Stimulated activated memory B cell treated with anti-CD40 and anti-IgM and Interleukin-4, amounts not matched to agents 10 μg/mL and 1 μg/mL and 100 μg/mL, for 72 hours (primary cell): ENCODE measurements around the gene ERAP2.
"Not testable (repeated sequence)": the region's sequence is repeated elsewhere in the genome, so short reads cannot be mapped to it uniquely, and the experiment has no call there.

Experiments used
- ATAC-seq: fragments of 150-1000 bp; cut with Tn5 transposase; 2 replicates; pipeline ENCODE4 v1.10.0; 2021
- H3K27ac Mint-ChIP-seq: one replicate; pipeline ENCODE4 v1.8.0; 2022; ENCODE audit warnings: mild to moderate bottlenecking, mixed read lengths
- H3K27me3 Mint-ChIP-seq: one replicate; pipeline ENCODE4 v1.8.0; 2022; ENCODE audit warnings: mixed read lengths
- H3K36me3 Mint-ChIP-seq: one replicate; pipeline ENCODE4 v1.8.0; 2022; ENCODE audit warnings: mixed read lengths
- H3K4me1 Mint-ChIP-seq: one replicate; pipeline ENCODE4 v1.8.0; 2022; ENCODE audit warnings: mixed read lengths
- H3K4me3 Mint-ChIP-seq: one replicate; pipeline ENCODE4 v1.8.0; 2022; ENCODE audit warnings: mild to moderate bottlenecking, moderate library complexity, mixed read lengths
- H3K9me3 Mint-ChIP-seq: one replicate; pipeline ENCODE4 v1.8.0; 2022; ENCODE audit warnings: mixed read lengths

ERAP2 gene

DNA sequence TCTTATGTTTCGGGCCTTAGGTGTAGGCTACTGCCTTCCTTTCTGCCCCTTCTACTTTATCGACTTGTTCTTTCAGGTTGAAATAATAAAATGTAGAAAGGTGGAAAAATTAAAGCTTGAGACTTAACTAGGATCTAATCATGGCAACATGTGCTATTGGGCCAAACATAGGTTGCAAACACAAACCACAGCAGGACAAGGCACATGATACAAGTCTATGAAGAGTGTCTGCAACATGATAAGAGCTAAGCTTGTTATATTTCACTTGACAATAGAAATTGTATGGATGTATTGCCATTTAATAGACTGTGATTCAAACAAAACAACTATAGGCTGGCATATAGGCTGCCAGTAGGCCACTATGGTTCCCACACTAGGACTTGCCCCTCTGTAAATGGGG is 1.7 kb upstream of the ERAP2 start:
- Mint-ChIP-seq H3K4me1 (peaks cover 59% of the 10 kb centered on the region), H3K9me3 (no peaks in the 10 kb centered on the region), H3K27me3 (no peaks in the 10 kb centered on the region), H3K4me3 (peak overlapping the region; percentile 3), H3K27ac (peak overlapping the region; percentile 89), H3K36me3 (no peaks in the 10 kb centered on the region)
- no peak for ATAC-seq

DNA sequence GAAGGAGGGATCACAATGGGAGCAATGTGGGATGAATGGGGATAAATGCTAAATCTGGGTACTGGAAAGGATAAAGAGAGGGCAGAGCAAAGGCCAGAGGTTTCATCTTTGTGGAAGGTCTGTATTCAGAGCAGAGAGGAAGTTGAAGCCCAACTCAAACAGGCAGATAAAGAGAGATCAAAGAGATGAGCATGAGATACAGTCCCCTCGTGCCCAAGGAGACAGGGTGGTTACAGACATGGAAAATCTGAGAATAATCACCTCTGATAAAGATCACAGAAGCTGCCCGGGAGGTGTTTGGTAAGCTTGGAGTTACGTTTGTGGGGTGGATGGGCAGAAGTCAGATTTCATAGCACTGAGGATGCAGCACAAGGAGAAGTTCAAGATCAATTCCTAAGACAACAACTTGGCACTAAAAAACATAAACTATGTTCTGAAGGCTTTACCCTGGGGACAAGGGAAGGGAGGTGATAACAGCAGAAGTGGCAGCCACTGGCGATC is 459 bp upstream of the ERAP2 start:
- peak overlapping the region; percentile 89 for H3K27ac Mint-ChIP-seq
- no peak for ATAC-seq

DNA sequence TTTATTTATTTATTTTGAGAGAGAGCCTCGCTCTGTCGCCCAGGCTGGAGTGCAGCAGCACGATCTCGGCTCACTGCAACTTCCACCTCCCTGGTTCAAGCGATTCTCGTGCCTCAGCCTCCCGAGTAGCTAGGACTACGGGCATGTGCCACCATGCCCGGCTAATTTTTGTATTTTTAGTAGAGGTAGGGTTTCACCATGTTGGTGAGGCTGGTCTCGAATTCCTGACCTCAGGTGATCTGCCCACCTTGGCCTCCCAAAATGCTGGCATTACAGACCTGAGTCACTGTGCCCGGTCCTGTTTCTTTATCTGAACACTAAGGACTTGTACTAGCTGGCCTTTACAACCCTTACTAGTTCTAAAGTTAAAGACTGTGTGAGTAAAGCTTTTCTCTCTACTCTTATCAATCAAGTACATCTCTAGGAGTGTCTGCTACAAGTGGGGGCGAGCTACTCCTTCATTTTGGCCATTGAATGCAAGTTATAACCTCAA is 723 bp downstream of the ERAP2 start:
- not testable (repeated sequence) for ATAC-seq, H3K9me3 Mint-ChIP-seq, H3K27me3 Mint-ChIP-seq
- H3K36me3 Mint-ChIP-seq: peaks cover 17% of the 10 kb centered on the region
- peak overlapping the region; percentile 90 for H3K4me3 Mint-ChIP-seq
- H3K4me1 Mint-ChIP-seq: peaks cover 62% of the 10 kb centered on the region
- H3K27ac Mint-ChIP-seq: peak overlapping the region; percentile 89

More for the DNA sequence above, 459 bp upstream of the ERAP2 start:
- Mint-ChIP-seq H3K4me3 (peak overlapping the region; percentile 90), H3K27me3 (no peaks in the 10 kb centered on the region), H3K9me3 (no peaks in the 10 kb centered on the region), H3K36me3 (peaks cover 8% of the 10 kb centered on the region), H3K4me1 (peaks cover 59% of the 10 kb centered on the region)

- H3K36me3 Mint-ChIP-seq: peaks cover 39% of the 10 kb centered on the region
- peaks cover 66% of the 10 kb centered on the region for H3K4me1 Mint-ChIP-seq
- peak overlapping the region; percentile 83 for H3K27ac Mint-ChIP-seq
- no peak for ATAC-seq
- no peaks in the 10 kb centered on the region for H3K27me3 Mint-ChIP-seq
- H3K4me3 Mint-ChIP-seq: peak overlapping the region; percentile 75
- H3K9me3 Mint-ChIP-seq: no peaks in the 10 kb centered on the region
Observed at GRCh38 chr5:96879665-96880064, 3.4 kb downstream of the ERAP2 start.

DNA sequence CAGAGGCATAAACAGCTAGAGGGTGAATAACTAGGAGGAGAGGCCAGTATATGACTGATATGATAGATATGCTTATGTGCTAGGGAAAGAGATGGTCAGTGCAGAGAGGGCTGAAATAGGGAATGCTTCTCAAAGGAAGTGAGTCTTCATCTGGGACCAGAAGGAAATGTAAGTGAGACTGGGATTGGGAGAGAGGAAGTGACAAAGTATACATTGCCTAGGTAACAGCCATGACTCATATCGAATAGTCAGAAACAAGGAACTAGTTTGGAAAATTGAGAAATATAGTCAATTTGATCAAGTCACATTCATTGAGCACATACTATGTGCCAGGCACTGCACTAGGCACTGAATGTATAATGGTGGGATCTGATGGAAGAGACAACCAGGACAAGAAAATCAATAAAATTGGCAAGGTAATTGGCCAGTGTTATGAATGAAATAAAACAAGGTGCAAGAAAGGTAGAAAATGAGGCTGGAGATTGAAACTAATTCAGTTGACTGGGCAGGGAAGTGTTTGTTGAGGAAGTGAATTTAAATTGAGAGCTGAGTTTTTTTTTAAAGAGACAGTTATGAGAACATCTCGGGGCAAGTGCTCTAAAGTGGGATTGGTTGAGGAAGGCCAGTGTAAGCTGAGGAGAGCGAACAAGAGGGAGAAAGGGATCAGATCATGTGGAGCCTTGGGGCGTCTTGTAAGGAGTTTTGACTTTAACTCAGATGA is 4.3 kb downstream of the ERAP2 start:
- Mint-ChIP-seq H3K4me3 (peak overlapping the region; percentile 75), H3K4me1 (peaks cover 66% of the 10 kb centered on the region), H3K36me3 (peaks cover 47% of the 10 kb centered on the region), H3K27me3 (no peaks in the 10 kb centered on the region), H3K27ac (peak overlapping the region; percentile 83), H3K9me3 (no peaks in the 10 kb centered on the region)
- no peak for ATAC-seq

DNA sequence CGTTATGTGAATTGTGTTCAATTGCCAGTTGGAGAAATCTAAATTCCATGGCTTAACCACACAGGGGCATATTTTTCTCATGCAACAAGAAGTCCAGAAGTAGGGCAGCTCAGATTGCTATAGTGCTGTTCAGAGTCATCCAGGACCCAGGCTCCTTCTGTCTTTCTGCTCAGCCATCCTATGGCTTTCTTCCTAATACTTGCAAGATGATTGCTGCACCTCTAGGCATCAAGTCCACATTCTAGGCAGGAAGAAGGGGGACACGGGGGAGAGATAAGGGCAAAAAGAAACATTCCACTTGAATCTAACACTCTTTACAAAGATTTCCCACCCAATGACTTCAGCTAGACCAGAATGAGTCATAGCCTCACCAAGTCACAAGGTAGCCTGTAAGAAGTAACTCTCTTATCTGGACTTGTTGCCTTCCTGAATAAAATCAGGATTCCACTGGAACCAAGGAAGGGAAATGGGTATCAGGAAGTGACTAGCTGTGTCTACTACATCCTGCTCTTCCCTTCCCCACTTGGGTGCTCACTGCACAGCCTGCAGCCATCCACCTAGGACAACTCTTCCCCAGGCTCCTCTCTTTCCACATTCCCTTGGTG is 5.3 kb downstream of the ERAP2 start:
- Mint-ChIP-seq H3K27me3 (no peaks in the 10 kb centered on the region), H3K4me1 (peaks cover 71% of the 10 kb centered on the region), H3K9me3 (no peaks in the 10 kb centered on the region), H3K27ac (peak overlapping the region; percentile 83), H3K4me3 (peak overlapping the region; percentile 75), H3K36me3 (peaks cover 47% of the 10 kb centered on the region)
- no peak for ATAC-seq

DNA sequence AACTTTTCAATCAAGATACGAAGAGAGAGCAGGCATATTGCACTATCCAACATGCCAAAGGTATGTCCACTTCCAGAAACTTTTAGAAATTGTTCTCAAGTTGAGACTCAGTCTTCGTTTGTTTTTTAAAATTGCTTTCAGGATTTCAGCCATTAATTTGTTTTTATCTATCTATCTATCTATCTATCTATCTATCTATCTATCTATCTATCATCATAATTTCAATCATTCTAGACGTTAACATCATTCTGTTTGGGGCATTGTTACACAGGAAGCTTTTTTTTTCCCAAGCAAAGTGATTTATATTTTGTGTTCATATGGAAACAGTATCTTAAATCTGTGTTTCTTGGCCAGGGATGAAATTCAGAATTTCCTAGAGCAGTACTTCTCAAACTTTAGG is 7.6 kb downstream of the ERAP2 start:
- peak overlapping the region; percentile 27 for H3K4me3 Mint-ChIP-seq
- no peak for ATAC-seq
- no peaks in the 10 kb centered on the region for H3K27me3 Mint-ChIP-seq
- H3K4me1 Mint-ChIP-seq: peaks cover 71% of the 10 kb centered on the region
- H3K36me3 Mint-ChIP-seq: peaks cover 49% of the 10 kb centered on the region
- no peaks in the 10 kb centered on the region for H3K9me3 Mint-ChIP-seq
- H3K27ac Mint-ChIP-seq: peak overlapping the region; percentile 83

DNA sequence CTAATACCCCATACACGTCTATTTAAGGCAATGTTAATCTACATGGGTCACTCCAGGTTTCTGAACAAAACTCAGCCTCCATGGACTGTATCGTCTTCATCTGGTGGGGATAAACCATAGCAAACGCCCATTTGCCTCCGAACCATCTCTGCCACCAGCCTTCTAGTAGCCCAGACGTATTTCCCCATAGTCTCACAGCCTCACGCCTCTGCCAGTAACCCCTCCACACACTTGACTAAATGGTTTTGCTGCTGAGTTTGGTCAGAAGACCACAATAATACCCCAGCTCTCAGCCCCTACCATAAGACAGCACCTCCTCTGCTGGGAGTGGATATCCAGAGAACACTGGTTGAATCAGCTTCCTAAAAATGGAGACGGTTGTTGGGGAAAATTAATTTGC is 8.7 kb downstream of the ERAP2 start:
- peaks cover 64% of the 10 kb centered on the region for H3K4me1 Mint-ChIP-seq
- peaks cover 60% of the 10 kb centered on the region for H3K36me3 Mint-ChIP-seq
- no peaks in the 10 kb centered on the region for H3K9me3 Mint-ChIP-seq
- H3K27ac Mint-ChIP-seq: peak overlapping the region; percentile 83
- H3K27me3 Mint-ChIP-seq: no peaks in the 10 kb centered on the region
- no peak for ATAC-seq
- H3K4me3 Mint-ChIP-seq: no peak overlapping the region

GRCh38 chr5:96885518-96886338 is 9.4 kb downstream of the ERAP2 start:
- ATAC-seq: peak; percentile 94

DNA sequence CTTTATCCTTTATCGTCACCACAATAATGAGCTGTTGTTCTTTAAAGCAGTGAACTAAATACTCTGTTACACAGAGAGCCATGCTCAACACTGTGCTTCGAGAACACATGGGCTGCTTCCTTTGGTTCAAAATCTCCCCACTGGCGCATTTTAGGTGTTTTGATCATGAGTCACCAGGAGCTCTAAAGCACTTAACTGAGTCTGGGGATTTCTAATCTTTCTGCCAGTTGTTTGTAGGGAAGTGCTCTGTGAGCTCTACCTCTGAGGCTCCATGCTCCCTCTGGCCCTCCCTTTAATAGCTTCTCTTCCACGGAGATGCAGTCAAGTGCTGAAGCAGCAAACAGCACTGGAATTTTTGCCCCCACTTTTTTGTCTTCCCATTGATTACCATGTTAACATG is 17.0 kb downstream of the ERAP2 start:
- Mint-ChIP-seq H3K9me3 (no peaks in the 10 kb centered on the region), H3K36me3 (peaks cover 46% of the 10 kb centered on the region), H3K27ac (peak overlapping the region; percentile 100), H3K4me1 (peaks cover 41% of the 10 kb centered on the region), H3K27me3 (no peaks in the 10 kb centered on the region), H3K4me3 (no peak overlapping the region)
- ATAC-seq: no peak

More at GRCh38 chr5:96885518-96886338, 9.4 kb downstream of the ERAP2 start:
- Mint-ChIP-seq H3K27me3 (no peaks in the 10 kb centered on the region), H3K4me3 (peak overlapping the region; percentile 44), H3K9me3 (no peaks in the 10 kb centered on the region), H3K36me3 (peaks cover 54% of the 10 kb centered on the region), H3K27ac (peak overlapping the region; percentile 83), H3K4me1 (peaks cover 56% of the 10 kb centered on the region)

DNA sequence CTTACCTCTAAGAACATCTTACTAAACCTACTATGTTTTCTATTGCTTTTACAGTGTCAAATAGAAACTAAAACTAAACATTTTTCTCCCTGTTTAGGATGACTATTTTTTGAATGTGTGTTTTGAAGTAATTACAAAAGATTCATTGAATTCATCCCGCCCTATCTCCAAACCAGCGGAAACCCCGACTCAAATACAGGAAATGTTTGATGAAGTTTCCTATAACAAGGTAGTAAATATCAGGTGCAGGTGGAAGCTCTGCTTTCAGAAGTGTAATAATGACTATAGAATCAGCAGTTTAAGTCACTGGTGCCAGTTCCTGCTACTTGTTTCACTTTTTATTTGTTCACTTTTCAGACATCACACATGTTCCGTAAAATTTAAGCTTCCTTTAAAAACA is 20.0 kb downstream of the ERAP2 start:
- Mint-ChIP-seq H3K4me3 (peak overlapping the region; percentile 94), H3K36me3 (peaks cover 57% of the 10 kb centered on the region), H3K4me1 (peaks cover 52% of the 10 kb centered on the region), H3K27ac (peak overlapping the region; percentile 100), H3K27me3 (no peaks in the 10 kb centered on the region), H3K9me3 (no peaks in the 10 kb centered on the region)
- ATAC-seq: peak; percentile 85

GRCh38 chr5:96896806-96897205 is 20.5 kb downstream of the ERAP2 start:
- peaks cover 62% of the 10 kb centered on the region for H3K36me3 Mint-ChIP-seq
- peaks cover 57% of the 10 kb centered on the region for H3K4me1 Mint-ChIP-seq
- H3K27me3 Mint-ChIP-seq: no peaks in the 10 kb centered on the region
- H3K9me3 Mint-ChIP-seq: no peaks in the 10 kb centered on the region
- ATAC-seq: peak; percentile 98
- H3K27ac Mint-ChIP-seq: peak overlapping the region; percentile 100
- H3K4me3 Mint-ChIP-seq: peak overlapping the region; percentile 94

GRCh38 chr5:96901384-96901783 is 25.1 kb downstream of the ERAP2 start:
- Mint-ChIP-seq H3K27ac (peak overlapping the region; percentile 78), H3K4me1 (peaks cover 42% of the 10 kb centered on the region), H3K4me3 (no peak overlapping the region), H3K27me3 (no peaks in the 10 kb centered on the region), H3K36me3 (peaks cover 59% of the 10 kb centered on the region), H3K9me3 (no peaks in the 10 kb centered on the region)
- ATAC-seq: no peak

DNA sequence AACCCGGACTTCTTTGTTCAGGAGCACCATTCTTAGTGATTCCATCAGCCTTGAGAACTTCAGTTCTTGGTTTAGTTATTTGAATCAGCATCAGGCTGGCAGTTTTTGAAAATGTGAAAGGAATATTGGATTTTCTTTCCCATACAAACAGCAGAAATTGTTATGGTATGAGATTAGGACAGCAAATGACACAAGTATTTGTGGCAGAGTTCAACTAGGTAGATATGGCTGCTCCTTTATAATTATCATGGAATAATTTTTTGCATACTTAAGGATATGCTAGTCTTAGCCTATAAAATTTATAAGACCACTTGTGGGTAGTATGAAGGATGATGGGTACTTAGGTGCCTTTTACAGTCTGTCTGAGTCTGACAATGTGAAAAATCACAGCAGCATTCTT is 25.5 kb downstream of the ERAP2 start:
- H3K36me3 Mint-ChIP-seq: peaks cover 59% of the 10 kb centered on the region
- peaks cover 38% of the 10 kb centered on the region for H3K4me1 Mint-ChIP-seq
- no peaks in the 10 kb centered on the region for H3K27me3 Mint-ChIP-seq
- ATAC-seq: no peak
- H3K27ac Mint-ChIP-seq: peak overlapping the region; percentile 78
- H3K9me3 Mint-ChIP-seq: no peaks in the 10 kb centered on the region
- H3K4me3 Mint-ChIP-seq: no peak overlapping the region

DNA sequence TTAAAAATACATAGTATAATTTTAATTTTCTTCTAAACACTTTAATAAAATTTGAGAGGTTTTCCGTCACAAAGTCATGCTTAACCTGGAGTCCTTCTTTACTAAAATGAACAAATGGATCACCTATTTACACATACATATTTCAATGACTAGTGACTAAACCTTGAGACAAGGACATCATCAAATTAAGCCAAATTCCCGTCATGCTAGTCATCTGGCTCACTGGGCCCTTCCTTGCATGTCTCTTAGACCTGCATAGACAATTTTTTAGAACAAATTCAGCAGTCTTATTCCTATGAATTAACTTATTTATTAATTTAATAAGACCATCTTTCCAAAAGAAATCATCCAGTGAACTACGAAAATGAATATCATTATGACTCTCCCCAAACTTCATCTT is 26.6 kb downstream of the ERAP2 start:
- ATAC-seq: no peak
- Mint-ChIP-seq H3K36me3 (peaks cover 59% of the 10 kb centered on the region), H3K4me3 (no peak overlapping the region)

More for the DNA sequence above, 26.6 kb downstream of the ERAP2 start:
- peaks cover 31% of the 10 kb centered on the region for H3K4me1 Mint-ChIP-seq
- H3K9me3 Mint-ChIP-seq: no peaks in the 10 kb centered on the region
- H3K27me3 Mint-ChIP-seq: no peaks in the 10 kb centered on the region
- no peak overlapping the region for H3K27ac Mint-ChIP-seq
